H9 (cell line): ENCODE measurements around the gene IL9. TPM values are rescaled to one million over a fixed set of nuclear protein-coding genes. Genes with fewer than 3 reads are reported as not detected.

Experiments used
- DNase-seq: peaks from one replicate; pipeline ENCODE4 v3.0.0-alpha.2; 2017
- H2AFZ ChIP-seq: one replicate; pipeline ENCODE4 v1.6.1; 2013; ENCODE audit warnings: mild to moderate bottlenecking, low read length, control low read depth, moderate library complexity
- H2AK5ac ChIP-seq: 2 replicates; pipeline ENCODE4 v1.6.1; 2013; ENCODE audit warnings: low read length, control low read depth, mixed read lengths; ENCODE audit not compliant: insufficient read length
- H2BK120ac ChIP-seq: one replicate; pipeline ENCODE4 v1.6.1; 2013; ENCODE audit warnings: low read depth, mild to moderate bottlenecking, low read length, control low read depth, inconsistent platforms; ENCODE audit not compliant: poor library complexity, severe bottlenecking
- H2BK12ac ChIP-seq: 2 replicates; pipeline ENCODE4 v1.6.1; 2013; ENCODE audit warnings: low read length, control low read depth, mixed read lengths, low read depth; ENCODE audit not compliant: insufficient read length
- H2BK15ac ChIP-seq: 2 replicates; pipeline ENCODE4 v1.6.1; 2013; ENCODE audit warnings: low read depth, low read length, control low read depth
- H2BK20ac ChIP-seq: one replicate; pipeline ENCODE4 v1.6.1; 2013; ENCODE audit warnings: low read depth, mild to moderate bottlenecking, low read length, control low read depth, inconsistent platforms; ENCODE audit not compliant: poor library complexity, severe bottlenecking
- H2BK5ac ChIP-seq: 2 replicates; pipeline ENCODE4 v1.6.1; 2013; ENCODE audit warnings: low read length, control low read depth, mixed read lengths; ENCODE audit not compliant: insufficient read length
- H3K14ac ChIP-seq: 2 replicates; pipeline ENCODE4 v1.6.1; 2013; ENCODE audit warnings: low read length, control low read depth; ENCODE audit not compliant: insufficient read depth
- H3K18ac ChIP-seq: 2 replicates; pipeline ENCODE4 v1.6.1; 2013; ENCODE audit warnings: low read depth, mild to moderate bottlenecking, mixed read lengths, low read length, control low read depth; ENCODE audit not compliant: insufficient read length
- H3K23ac ChIP-seq: 2 replicates; pipeline ENCODE4 v1.6.1; 2013; ENCODE audit warnings: low read length, control low read depth, mixed read lengths, low read depth; ENCODE audit not compliant: insufficient read length
- H3K23me2 ChIP-seq: 2 replicates; pipeline ENCODE4 v1.6.1; 2013; ENCODE audit warnings: low read depth, mild to moderate bottlenecking, mixed read lengths, low read length, control low read depth; ENCODE audit not compliant: insufficient read length, poor library complexity, severe bottlenecking
- H3K27ac ChIP-seq: 2 replicates; pipeline ENCODE4 v1.5.1; 2013; ENCODE audit warnings: low read length, control low read depth, mixed read lengths, low read depth; ENCODE audit not compliant: insufficient read length
- H3K27me3 ChIP-seq: 2 replicates; pipeline ENCODE4 v1.6.1; 2013; ENCODE audit warnings: low read length, control low read depth, inconsistent platforms; ENCODE audit not compliant: insufficient read depth
- H3K4ac ChIP-seq: 2 replicates; pipeline ENCODE4 v1.6.1; 2013; ENCODE audit warnings: low read depth, mild to moderate bottlenecking, control low read depth, inconsistent platforms, low read length, moderate library complexity
- H3K4me1 ChIP-seq: 2 replicates; pipeline ENCODE4 v1.6.1; 2013; ENCODE audit warnings: low read length, control low read depth, inconsistent platforms; ENCODE audit not compliant: insufficient read depth
- H3K4me2 ChIP-seq: 2 replicates; pipeline ENCODE4 v1.6.1; 2013; ENCODE audit warnings: low read length, control low read depth, mixed read lengths; ENCODE audit not compliant: insufficient read length, insufficient read depth
- H3K56ac ChIP-seq: 2 replicates; pipeline ENCODE4 v1.6.1; 2013; ENCODE audit warnings: low read depth, mild to moderate bottlenecking, mixed read lengths, low read length, control low read depth; ENCODE audit not compliant: insufficient read length
- H3K79me1 ChIP-seq: 2 replicates; pipeline ENCODE4 v1.6.1; 2013; ENCODE audit warnings: low read depth, mild to moderate bottlenecking, moderate library complexity, low read length, control low read depth, inconsistent platforms; ENCODE audit not compliant: insufficient read depth, poor library complexity, severe bottlenecking
- H3K79me2 ChIP-seq: 2 replicates; pipeline ENCODE4 v1.6.1; 2013; ENCODE audit warnings: low read length, control low read depth, inconsistent platforms; ENCODE audit not compliant: insufficient read depth
- H3K9ac ChIP-seq: 2 replicates; pipeline ENCODE4 v1.6.1; 2013; ENCODE audit warnings: low read length, control low read depth, mixed read lengths; ENCODE audit not compliant: insufficient read length; ENCODE audit errors: extremely low read depth
- H3K9me3 ChIP-seq: one replicate; pipeline ENCODE4 v1.6.1; 2013; ENCODE audit warnings: low read depth, low read length, inconsistent platforms; ENCODE audit not compliant: control insufficient read depth
- H3T11ph ChIP-seq: one replicate; pipeline ENCODE4 v1.6.1; 2013; ENCODE audit warnings: mild to moderate bottlenecking, low read length, control low read depth, inconsistent platforms
- H4K20me1 ChIP-seq: one replicate; pipeline ENCODE4 v1.6.1; 2013; ENCODE audit not compliant: control insufficient read depth, insufficient read length, insufficient read depth
- H4K5ac ChIP-seq: 2 replicates; pipeline ENCODE4 v1.6.1; 2013; ENCODE audit warnings: low read depth, mild to moderate bottlenecking, mixed read lengths, low read length, control low read depth; ENCODE audit not compliant: insufficient read length
- H4K8ac ChIP-seq: replicated peaks from 2 replicates; pipeline ENCODE4 v1.6.1; 2013; ENCODE audit warnings: low read length, control low read depth, mixed read lengths, low read depth; ENCODE audit not compliant: insufficient read length
- H4K91ac ChIP-seq: 2 replicates; pipeline ENCODE4 v1.6.1; 2013; ENCODE audit warnings: low read depth, mild to moderate bottlenecking, moderate library complexity, mixed read lengths, low read length, control low read depth; ENCODE audit not compliant: insufficient read length
- H3K27ac Mint-ChIP-seq, 3 experiments: 2 replicates in 2 of 3; 3 replicates in 1 of 3; pipeline ENCODE4 v1.8.0; 2020 to 2021; ENCODE audit warnings: mixed read lengths in 3 of 3, mild to moderate bottlenecking in 1 of 3, moderate library complexity in 1 of 3
- H3K27me3 Mint-ChIP-seq: 2 replicates; pipeline ENCODE4 v1.8.0; 2021; ENCODE audit warnings: low read depth, mild to moderate bottlenecking, moderate library complexity, mixed read lengths
- H3K36me3 Mint-ChIP-seq, 3 experiments: 2 replicates in 2 of 3; 3 replicates in 1 of 3; pipeline ENCODE4 v1.8.0; 2020 to 2021; ENCODE audit warnings: low read depth in 3 of 3, mixed read lengths in 3 of 3; ENCODE audit not compliant: insufficient read depth in 1 of 3
- H3K4me1 Mint-ChIP-seq, 2 experiments: 2 replicates each; pipeline ENCODE4 v1.8.0; 2020; ENCODE audit warnings: mixed read lengths in 2 of 2
- H3K4me3 Mint-ChIP-seq, 2 experiments: 2 replicates in 1 of 2; 3 replicates in 1 of 2; pipeline ENCODE4 v1.8.0; 2020 to 2021; ENCODE audit warnings: mild to moderate bottlenecking in 2 of 2, mixed read lengths in 2 of 2, moderate library complexity in 1 of 2
- H3K9me3 Mint-ChIP-seq, 2 experiments: 2 replicates in 1 of 2; 3 replicates in 1 of 2; pipeline ENCODE4 v1.8.0; 2020; ENCODE audit warnings: mild to moderate bottlenecking in 2 of 2, mixed read lengths in 2 of 2, moderate library complexity in 1 of 2
- CTCF ChIP-seq: fragments of 200-600 bp; sonication (generic); conservative IDR thresholded peaks from 3 replicates; pipeline ENCODE4 v1.8.0; 2021; ENCODE audit warnings: antibody characterized with exemption, mild to moderate bottlenecking
- WGBS: extraction: QIAGEN DNeasy Blood & Tissue Kit; methylation state at CpG from one replicate; pipeline ENCODE4 v1.1.7; 2013; ENCODE audit warnings: missing lambda C conversion rate, low lambda C conversion rate, mixed read lengths; ENCODE audit not compliant: insufficient read length; ENCODE audit errors: extremely low coverage; 5-methylcytosine and 5-hydroxymethylcytosine counted together
- total RNA-seq: library from RNA; stranded (reverse); gene quantifications from 2 replicates; pipeline ENCODE4 v1.2.1, GENCODE V29; 2021

Gene IL9
- total RNA-seq, 1 experiment from 2014 or later = not detected

GRCh38 chr5:135873831-135874230, 21.8 kb downstream of the IL9 start:
- Histone ChIP-seq H3K14ac (no peak overlapping the region), H3K79me2 (no peaks in the 10 kb centered on the region), H3K27me3 (no peaks in the 10 kb centered on the region), H3K9me3 (no peaks in the 10 kb centered on the region), H3K23me2 (no peaks in the 10 kb centered on the region), H3K23ac (no peak overlapping the region), H2BK5ac (no peak overlapping the region), H3K18ac (no peak overlapping the region), H2BK12ac (no peak overlapping the region), H3K79me1 (no peaks in the 10 kb centered on the region), H3T11ph (no peak overlapping the region), H2AK5ac (no peak overlapping the region), H2BK15ac (no peak overlapping the region), H4K91ac (no peak overlapping the region), H3K4me2 (no peak overlapping the region), H3K4ac (no peak overlapping the region), H2BK20ac (no peak overlapping the region), H3K4me1 (no peaks in the 10 kb centered on the region), H3K9ac (no peak overlapping the region), H4K20me1 (no peaks in the 10 kb centered on the region), H4K5ac (no peak overlapping the region), H4K8ac (no peak overlapping the region), H3K27ac (no peak overlapping the region), H2BK120ac (no peak overlapping the region), H2AFZ (no peak overlapping the region), H3K56ac (no peak overlapping the region)
- Mint-ChIP-seq H3K27me3 (peaks cover 8% of the 10 kb centered on the region), H3K36me3 (no peaks in the 10 kb centered on the region), H3K4me3 (no peak overlapping the region), H3K4me1 (no peaks in the 10 kb centered on the region), H3K27ac (no peak overlapping the region), H3K9me3 (no peaks in the 10 kb centered on the region)
- WGBS = no CpG with 5 or more reads among the region's 5 CpGs
- DNase-seq = no peak
- no peak for TF ChIP-seq CTCF
